ENCODE results near the gene ABLIM2. TPM values are rescaled to one million over a fixed set of nuclear protein-coding genes. Genes with fewer than 3 reads are reported as not detected.

ABLIM2 gene
- total and polyA plus RNA-seq, 2 of the 8 experiments (the other 6 are each of a cell fraction or from before 2014, with no cell fraction given): 2.8 to 3.0 TPM

DNA sequence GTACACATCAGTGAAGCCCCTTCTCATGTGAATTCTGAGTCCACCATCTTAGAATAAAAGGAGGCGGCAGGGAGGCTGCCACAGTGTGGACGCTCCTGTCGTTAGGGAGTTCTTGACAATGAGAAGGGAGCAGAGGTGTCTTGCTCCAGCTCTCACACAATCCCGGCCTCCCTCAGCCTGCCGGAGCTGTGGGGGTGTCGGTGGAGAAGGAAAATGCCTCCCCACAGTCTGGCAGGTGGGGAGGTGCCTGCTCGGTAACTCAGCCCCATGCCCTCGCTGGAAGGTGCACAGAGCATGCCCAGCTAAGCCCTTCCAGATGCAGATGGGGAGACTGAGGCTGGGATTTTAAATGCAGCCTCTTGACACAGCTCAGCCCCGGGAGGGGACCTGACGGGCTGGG is 20.5 kb upstream of the ABLIM2 start (continued):
- no peak for TF ChIP-seq SIRT6 (IDR thresholded peaks at IDR 0.05; ENCODE audit: low read length)
- TF ChIP-seq KDM4A (IDR thresholded peaks at IDR 0.05; ENCODE audit: low read depth, low read length, severe bottlenecking): no peak

Measured in H1 (cell line).